Loucy (cell line): ENCODE measurements around the gene GRPEL1.

Experiments
- H2AFZ ChIP-seq: fragments of 200-600 bp; sonication (generic); 2 replicates; pipeline ENCODE4 v1.6.0; 2016; ENCODE audit warnings: antibody characterized with exemption, mild to moderate bottlenecking, low read length, moderate library complexity
- H3F3A ChIP-seq: fragments of 200-600 bp; 2 replicates; pipeline ENCODE4 v1.6.0; 2016; ENCODE audit warnings: antibody characterized with exemption, low read depth, mild to moderate bottlenecking
- H3K27me3 ChIP-seq: fragments of 200-600 bp; sonication (generic); 2 replicates; pipeline ENCODE4 v1.6.1; 2014; ENCODE audit warnings: low read length, mild to moderate bottlenecking; ENCODE audit not compliant: insufficient read depth, poor library complexity, severe bottlenecking
- H3K36me3 ChIP-seq: fragments of 200-600 bp; sonication (generic); 2 replicates; pipeline ENCODE4 v1.6.1; 2016; ENCODE audit warnings: low read length; ENCODE audit not compliant: insufficient read depth
- H3K4me1 ChIP-seq: fragments of 200-600 bp; sonication (generic); 2 replicates; pipeline ENCODE4 v1.5.1; 2014; ENCODE audit warnings: low read length, mild to moderate bottlenecking; ENCODE audit not compliant: insufficient read depth, poor library complexity, severe bottlenecking
- H3K4me2 ChIP-seq: fragments of 200-600 bp; sonication (generic); 2 replicates; pipeline ENCODE4 v1.6.0; 2014; ENCODE audit warnings: antibody characterized with exemption, low read length, low read depth, mild to moderate bottlenecking; ENCODE audit not compliant: poor library complexity, severe bottlenecking
- H3K4me3 ChIP-seq: fragments of 200-600 bp; sonication (generic); 2 replicates; pipeline ENCODE4 v1.5.1; 2014; ENCODE audit warnings: low read length, mild to moderate bottlenecking, mixed read lengths; ENCODE audit not compliant: poor library complexity, severe bottlenecking
- H3K79me2 ChIP-seq: fragments of 200-600 bp; sonication (generic); 2 replicates; pipeline ENCODE4 v1.6.1; 2014; ENCODE audit warnings: low read length; ENCODE audit not compliant: insufficient read depth
- H3K9ac ChIP-seq: fragments of 200-600 bp; sonication (generic); 2 replicates; pipeline ENCODE4 v1.6.0; 2014; ENCODE audit warnings: mild to moderate bottlenecking, low read depth, low read length, moderate library complexity; ENCODE audit not compliant: poor library complexity, severe bottlenecking
- H3K9me2 ChIP-seq: fragments of 200-600 bp; sonication (generic); replicated peaks from 2 replicates; pipeline ENCODE4 v1.6.1; 2016; ENCODE audit warnings: low read depth, low read length, mixed read lengths
- H3K9me3 ChIP-seq: fragments of 200-600 bp; sonication (generic); 2 replicates; pipeline ENCODE4 v1.6.1; 2014; ENCODE audit warnings: mild to moderate bottlenecking, antibody characterized with exemption, low read length, low read depth; ENCODE audit not compliant: insufficient read depth
- H4K20me1 ChIP-seq: fragments of 200-600 bp; sonication (generic); 2 replicates; pipeline ENCODE4 v1.6.0; 2014; ENCODE audit warnings: antibody characterized with exemption, low read length, mild to moderate bottlenecking; ENCODE audit not compliant: insufficient read depth, poor library complexity, severe bottlenecking
- EZH2phosphoT487 ChIP-seq: fragments of 200-600 bp; IDR thresholded peaks from 2 replicates; pipeline ENCODE4 v1.6.1; 2018; ENCODE audit warnings: antibody characterized with exemption, mild to moderate bottlenecking, moderate library complexity, borderline replicate concordance
- TF ChIP-seq, protein P1 (sequence below): fragments of 200-600 bp; sonication (generic); conservative IDR thresholded peaks from 2 replicates; pipeline ENCODE4 v1.5.1; 2014; ENCODE audit warnings: mild to moderate bottlenecking, antibody characterized with exemption, low read length

The GRPEL1 gene

DNA sequence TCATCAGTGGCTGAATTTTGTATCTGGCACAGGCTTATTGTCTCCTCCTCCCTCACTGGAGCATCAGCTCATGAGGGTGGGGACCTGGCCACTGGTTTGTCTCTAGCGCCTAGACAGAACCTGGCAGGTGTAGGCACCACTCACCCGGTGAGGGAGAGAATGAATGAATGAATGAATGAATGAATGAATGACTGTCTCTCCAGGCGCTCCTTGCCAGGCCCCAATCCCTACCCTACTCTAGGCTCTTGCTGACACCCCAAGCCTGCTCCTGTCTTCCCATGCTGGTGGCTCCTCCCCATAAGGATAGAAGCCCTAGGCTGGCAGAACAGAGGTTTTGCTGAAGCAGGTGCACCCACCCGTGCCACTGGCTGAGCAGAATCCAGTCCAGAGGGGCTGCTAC lies 41.3 kb upstream of the GRPEL1 start:
- H3K36me3 ChIP-seq, result no peaks in the 10 kb centered on the region
- H2AFZ ChIP-seq, result no peak overlapping the region
- H3K4me1 ChIP-seq, result no peaks in the 10 kb centered on the region
- no peaks in the 10 kb centered on the region for H3F3A ChIP-seq
- no peaks in the 10 kb centered on the region for H3K27me3 ChIP-seq
- H3K9me3 ChIP-seq, result no peaks in the 10 kb centered on the region
- no peak overlapping the region for H3K4me3 ChIP-seq
- H3K9ac ChIP-seq, result no peak overlapping the region
- H3K9me2 ChIP-seq, result no peaks in the 10 kb centered on the region
- no peaks in the 10 kb centered on the region for H3K79me2 ChIP-seq
- H3K4me2 ChIP-seq, result no peak overlapping the region
- no peaks in the 10 kb centered on the region for H4K20me1 ChIP-seq
- no peak for TF ChIP-seq EZH2phosphoT487
- TF ChIP-seq, protein P1, sequence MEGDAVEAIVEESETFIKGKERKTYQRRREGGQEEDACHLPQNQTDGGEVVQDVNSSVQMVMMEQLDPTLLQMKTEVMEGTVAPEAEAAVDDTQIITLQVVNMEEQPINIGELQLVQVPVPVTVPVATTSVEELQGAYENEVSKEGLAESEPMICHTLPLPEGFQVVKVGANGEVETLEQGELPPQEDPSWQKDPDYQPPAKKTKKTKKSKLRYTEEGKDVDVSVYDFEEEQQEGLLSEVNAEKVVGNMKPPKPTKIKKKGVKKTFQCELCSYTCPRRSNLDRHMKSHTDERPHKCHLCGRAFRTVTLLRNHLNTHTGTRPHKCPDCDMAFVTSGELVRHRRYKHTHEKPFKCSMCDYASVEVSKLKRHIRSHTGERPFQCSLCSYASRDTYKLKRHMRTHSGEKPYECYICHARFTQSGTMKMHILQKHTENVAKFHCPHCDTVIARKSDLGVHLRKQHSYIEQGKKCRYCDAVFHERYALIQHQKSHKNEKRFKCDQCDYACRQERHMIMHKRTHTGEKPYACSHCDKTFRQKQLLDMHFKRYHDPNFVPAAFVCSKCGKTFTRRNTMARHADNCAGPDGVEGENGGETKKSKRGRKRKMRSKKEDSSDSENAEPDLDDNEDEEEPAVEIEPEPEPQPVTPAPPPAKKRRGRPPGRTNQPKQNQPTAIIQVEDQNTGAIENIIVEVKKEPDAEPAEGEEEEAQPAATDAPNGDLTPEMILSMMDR, result no peak

DNA sequence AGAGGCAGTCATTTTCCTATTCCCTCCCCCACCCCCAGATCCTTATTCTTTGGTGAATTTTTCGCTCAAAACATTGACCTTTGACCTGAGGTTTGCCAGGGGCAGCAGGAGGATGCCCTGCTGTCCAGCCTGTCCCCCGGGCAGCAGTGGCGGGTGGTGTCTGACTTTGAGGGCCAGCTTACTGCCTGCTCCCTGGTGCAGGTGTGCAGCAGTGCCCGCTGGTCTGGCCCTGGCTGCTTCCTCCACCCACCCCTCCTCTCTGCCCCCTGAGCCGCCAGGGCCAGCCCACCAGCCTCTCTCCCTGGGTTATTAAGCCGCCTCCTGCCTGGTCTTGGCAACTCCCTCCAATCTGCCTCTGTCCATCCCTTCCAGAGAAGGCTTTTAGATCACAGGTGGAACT lies 40.8 kb upstream of the GRPEL1 start:
- no peaks in the 10 kb centered on the region for H3K4me1 ChIP-seq
- no peaks in the 10 kb centered on the region for H3F3A ChIP-seq
- H3K4me3 ChIP-seq, result no peak overlapping the region
- H3K79me2 ChIP-seq, result no peaks in the 10 kb centered on the region
- TF ChIP-seq EZH2phosphoT487, result no peak
- TF ChIP-seq, protein P1, result no peak
- H3K9ac ChIP-seq, result no peak overlapping the region
- no peaks in the 10 kb centered on the region for H3K9me2 ChIP-seq
- no peaks in the 10 kb centered on the region for H3K36me3 ChIP-seq
- H4K20me1 ChIP-seq, result no peaks in the 10 kb centered on the region
- H3K4me2 ChIP-seq, result no peak overlapping the region
- no peaks in the 10 kb centered on the region for H3K27me3 ChIP-seq
- no peaks in the 10 kb centered on the region for H3K9me3 ChIP-seq
- H2AFZ ChIP-seq, result no peak overlapping the region

DNA sequence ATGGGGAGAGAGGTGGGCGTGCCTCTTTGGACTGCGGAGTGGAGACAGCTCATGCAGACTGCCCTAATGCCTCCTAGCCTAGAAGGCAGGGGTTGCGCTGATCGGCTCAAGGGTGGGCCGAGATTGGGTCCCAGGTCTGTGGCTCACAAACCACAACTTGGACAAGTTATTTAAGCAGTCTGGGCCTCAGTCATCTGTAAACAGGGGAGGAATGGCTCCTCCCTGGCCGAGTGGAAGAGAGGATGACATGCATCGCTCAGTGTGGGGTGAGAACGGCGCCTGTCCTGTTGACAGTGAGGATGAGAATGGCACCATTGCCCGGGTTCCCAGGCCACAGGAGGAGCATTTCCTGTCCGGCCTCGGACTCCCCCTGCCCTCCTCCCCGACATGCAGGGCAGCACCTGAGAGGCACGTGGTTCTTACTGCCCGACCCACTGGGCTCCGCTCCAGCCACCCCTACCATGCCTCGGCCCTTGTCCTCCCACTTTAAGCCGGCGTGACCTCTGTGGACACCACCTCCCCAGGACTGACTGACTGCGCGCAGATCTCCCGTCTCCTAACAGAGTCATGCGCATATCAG lies 40.3 kb upstream of the GRPEL1 start:
- no peaks in the 10 kb centered on the region for H3F3A ChIP-seq
- H3K9me3 ChIP-seq, result no peaks in the 10 kb centered on the region
- no peak for TF ChIP-seq EZH2phosphoT487
- TF ChIP-seq, protein P1, result no peak
- no peak overlapping the region for H3K4me2 ChIP-seq
- no peaks in the 10 kb centered on the region for H3K4me1 ChIP-seq
- no peaks in the 10 kb centered on the region for H3K79me2 ChIP-seq
- H3K9ac ChIP-seq, result no peak overlapping the region
- no peak overlapping the region for H3K4me3 ChIP-seq
- H2AFZ ChIP-seq, result no peak overlapping the region
- H4K20me1 ChIP-seq, result no peaks in the 10 kb centered on the region
- H3K9me2 ChIP-seq, result no peaks in the 10 kb centered on the region
- H3K36me3 ChIP-seq, result no peaks in the 10 kb centered on the region
- H3K27me3 ChIP-seq, result no peaks in the 10 kb centered on the region
